Limb (tissue), 2 donors: ENCODE measurements around the gene RSAD1.

ENCODE experiments used
- DNase-seq, 2 donors: peaks; one replicate each; pipeline ENCODE4 v3.0.0-alpha.2; 2016; ENCODE audit errors: extremely low spot score in 2 of 2

Gene RSAD1

GRCh38 chr17:50458270-50458669 is 20.4 kb upstream of the RSAD1 start:
- no peak for DNase-seq

GRCh38 chr17:50458701-50459676 is 19.7 kb upstream of the RSAD1 start:
- no peak for DNase-seq

GRCh38 chr17:50459756-50460155 is 18.9 kb upstream of the RSAD1 start:
- DNase-seq = no peak

GRCh38 chr17:50460831-50461526 is 17.7 kb upstream of the RSAD1 start:
- no peak for DNase-seq

GRCh38 chr17:50461550-50462132 is 17.0 kb upstream of the RSAD1 start:
- no peak for DNase-seq

GRCh38 chr17:50462446-50462845 is 16.2 kb upstream of the RSAD1 start:
- no peak for DNase-seq

- DNase-seq = no peak
Observed at GRCh38 chr17:50464121-50464520, 14.5 kb upstream of the RSAD1 start.

GRCh38 chr17:50464736-50465135 is 13.9 kb upstream of the RSAD1 start:
- no peak for DNase-seq

GRCh38 chr17:50465171-50465570 is 13.5 kb upstream of the RSAD1 start:
- DNase-seq = no peak

- no peak for DNase-seq
Observed at GRCh38 chr17:50465635-50466034, 13.0 kb upstream of the RSAD1 start.

- no peak for DNase-seq
Observed at GRCh38 chr17:50466371-50467113, 12.1 kb upstream of the RSAD1 start.

GRCh38 chr17:50467114-50467854 is 11.4 kb upstream of the RSAD1 start:
- DNase-seq = no peak

- DNase-seq = no peak
Observed at GRCh38 chr17:50467855-50468303, 10.8 kb upstream of the RSAD1 start.

GRCh38 chr17:50468304-50469207 is 10.1 kb upstream of the RSAD1 start, which contains the start of gene CHAD:
TSS of gene CHAD (minus strand) at chr17:50468880. CDS start at chr17:50468813, 67 bp downstream.
- peak in 1 of 2 donors; percentile 65 for DNase-seq

GRCh38 chr17:50469208-50469605 is 9.5 kb upstream of the RSAD1 start:
- peak in 1 of 2 donors; percentile 63 for DNase-seq

GRCh38 chr17:50469671-50470305 is 8.9 kb upstream of the RSAD1 start:
- no peak for DNase-seq

GRCh38 chr17:50470426-50470825 is 8.2 kb upstream of the RSAD1 start:
- DNase-seq = no peak

GRCh38 chr17:50471009-50471905 is 7.4 kb upstream of the RSAD1 start:
- no peak for DNase-seq
